IPS-15b (cell line): ENCODE results near the gene OXSM.
A peak's percentile ranks its signal among the peaks of the same experiment; 100 is the strongest.

Experiments
- H3K27me3 ChIP-seq: one replicate; pipeline ENCODE4 v1.6.1; 2013; ENCODE audit warnings: low read length; ENCODE audit not compliant: control insufficient read depth, insufficient read depth
- H3K36me3 ChIP-seq: one replicate; pipeline ENCODE4 v1.6.1; 2013; ENCODE audit warnings: low read length; ENCODE audit not compliant: control insufficient read depth, insufficient read depth
- H3K4me1 ChIP-seq: one replicate; pipeline ENCODE4 v1.6.1; 2013; ENCODE audit warnings: mild to moderate bottlenecking, low read length; ENCODE audit not compliant: control insufficient read depth, insufficient read depth
- H3K4me3 ChIP-seq: one replicate; pipeline ENCODE4 v1.5.1; 2013; ENCODE audit warnings: low read depth, low read length
- H3K9ac ChIP-seq: one replicate; pipeline ENCODE4 v1.6.1; 2013; ENCODE audit warnings: low read depth, mild to moderate bottlenecking, low read length
- H3K9me3 ChIP-seq: one replicate; pipeline ENCODE4 v1.6.1; 2013; ENCODE audit warnings: mild to moderate bottlenecking, low read length; ENCODE audit not compliant: control insufficient read depth, insufficient read depth

Gene OXSM

DNA sequence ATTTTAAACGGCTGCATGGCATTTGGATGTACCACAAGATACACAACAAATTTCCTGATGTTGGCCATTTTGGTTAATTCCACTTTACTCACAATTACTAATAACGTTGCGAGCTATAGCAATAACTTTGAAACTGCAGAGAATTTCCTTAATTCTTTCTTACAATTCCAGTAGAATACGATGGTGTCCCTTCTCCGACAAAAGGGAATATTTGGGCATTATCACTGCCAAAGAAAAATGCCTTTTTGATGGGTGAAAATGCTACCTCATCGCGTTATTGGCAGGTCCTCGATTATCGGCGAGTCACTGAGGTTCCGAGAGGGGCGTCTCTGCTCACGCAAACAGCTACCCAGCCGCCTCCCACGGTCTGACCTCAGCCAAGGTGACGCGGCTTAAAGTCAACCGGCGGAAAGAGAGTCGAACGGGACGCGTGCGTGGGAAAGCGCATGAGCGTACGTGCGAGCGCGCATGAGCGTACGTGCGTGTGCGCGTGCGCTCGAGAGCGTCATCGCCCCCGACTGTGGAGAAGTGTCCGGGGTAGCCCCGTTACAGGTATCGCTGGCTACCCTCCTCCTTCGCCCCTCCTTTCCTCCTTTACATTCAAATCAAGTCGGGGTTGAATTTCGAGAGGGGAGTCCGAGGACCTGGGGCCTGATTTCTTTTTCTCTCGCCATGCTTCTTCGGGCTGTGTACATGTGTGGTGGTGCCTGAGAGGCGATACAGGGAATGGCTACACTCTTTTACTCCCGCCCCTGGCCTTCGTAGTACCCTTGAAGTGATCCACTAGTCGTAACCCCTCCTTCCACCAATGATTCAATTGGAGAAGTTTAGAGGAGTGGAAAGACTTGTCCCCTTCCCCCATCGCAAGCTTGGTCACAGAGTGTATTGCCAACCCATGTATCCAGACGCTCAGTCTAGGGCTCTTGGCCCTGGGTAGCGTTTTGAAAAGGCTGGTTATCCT, at the start of gene OXSM:
Gene OXSM, plus strand, starts transcription at position 495 of the 961 bp plus-strand sequence. CDS start 931 bp downstream, outside the sequence.
- Histone ChIP-seq H3K4me3 (peak within 1 kb of the TSS; percentile 87), H3K27me3 (no peaks in the 10 kb centered on the region), H3K9ac (peak within 1 kb of the TSS; percentile 61), H3K36me3 (no peaks in the 10 kb centered on the region), H3K4me1 (peaks cover 9% of the 10 kb centered on the region), H3K9me3 (no peaks in the 10 kb centered on the region)

DNA sequence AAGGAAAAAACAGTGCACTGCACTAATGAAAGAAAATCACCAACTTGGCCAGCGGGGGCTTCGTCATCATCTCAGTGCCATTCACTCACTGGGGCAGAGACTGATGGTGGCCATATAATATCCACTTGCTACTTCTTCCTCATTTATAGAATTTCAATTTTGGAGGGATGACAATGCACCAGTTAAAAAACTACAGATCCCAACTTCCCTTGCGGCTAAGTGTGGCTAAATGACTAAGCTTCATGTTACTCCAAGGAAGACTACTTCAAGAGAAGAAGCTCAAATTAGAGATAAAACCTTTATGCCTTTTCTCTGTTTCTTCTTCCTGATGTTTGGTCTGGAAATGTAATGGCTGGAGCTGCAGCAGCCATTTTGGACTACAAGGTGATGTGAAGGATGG, 45.4 kb upstream of the OXSM start:
- Histone ChIP-seq H3K4me3 (no peak overlapping the region), H3K36me3 (peaks cover 1% of the 10 kb centered on the region), H3K9ac (no peak overlapping the region), H3K9me3 (no peaks in the 10 kb centered on the region), H3K4me1 (no peaks in the 10 kb centered on the region), H3K27me3 (no peaks in the 10 kb centered on the region)

- Histone ChIP-seq H3K4me3 (no peak overlapping the region), H3K9ac (no peak overlapping the region), H3K36me3 (peaks cover 3% of the 10 kb centered on the region), H3K4me1 (no peaks in the 10 kb centered on the region), H3K9me3 (no peaks in the 10 kb centered on the region), H3K27me3 (no peaks in the 10 kb centered on the region)
Measured at GRCh38 chr3:25747033-25747432, 42.9 kb upstream of the OXSM start.

DNA sequence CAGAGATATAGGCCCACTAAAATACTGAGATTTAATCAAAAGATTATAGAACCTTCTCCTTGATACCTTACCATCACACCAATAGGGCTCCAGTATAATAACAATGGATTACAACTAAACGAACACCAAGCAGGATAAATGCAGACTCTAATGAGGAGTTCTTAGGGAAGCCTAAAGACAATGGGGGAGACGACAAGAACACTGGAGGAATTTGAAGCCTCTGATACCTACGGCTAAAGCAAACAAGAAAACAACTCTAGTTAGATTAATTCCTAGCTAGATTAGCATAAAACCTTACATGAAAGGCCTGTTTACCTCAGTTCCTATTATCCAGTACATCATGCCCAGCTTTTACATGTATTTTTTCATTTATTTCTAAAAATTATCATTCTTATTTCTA, 41.7 kb upstream of the OXSM start:
- no peaks in the 10 kb centered on the region for H3K27me3 ChIP-seq
- no peaks in the 10 kb centered on the region for H3K9me3 ChIP-seq
- peaks cover 3% of the 10 kb centered on the region for H3K36me3 ChIP-seq
- H3K4me3 ChIP-seq, result no peak overlapping the region
- H3K9ac ChIP-seq, result no peak overlapping the region
- no peaks in the 10 kb centered on the region for H3K4me1 ChIP-seq

GRCh38 chr3:25749031-25749581, 40.8 kb upstream of the OXSM start:
- no peak overlapping the region for H3K9ac ChIP-seq
- no peaks in the 10 kb centered on the region for H3K27me3 ChIP-seq
- no peak overlapping the region for H3K4me3 ChIP-seq
- H3K4me1 ChIP-seq, result no peaks in the 10 kb centered on the region
- H3K36me3 ChIP-seq, result peaks cover 3% of the 10 kb centered on the region
- H3K9me3 ChIP-seq, result no peaks in the 10 kb centered on the region

DNA sequence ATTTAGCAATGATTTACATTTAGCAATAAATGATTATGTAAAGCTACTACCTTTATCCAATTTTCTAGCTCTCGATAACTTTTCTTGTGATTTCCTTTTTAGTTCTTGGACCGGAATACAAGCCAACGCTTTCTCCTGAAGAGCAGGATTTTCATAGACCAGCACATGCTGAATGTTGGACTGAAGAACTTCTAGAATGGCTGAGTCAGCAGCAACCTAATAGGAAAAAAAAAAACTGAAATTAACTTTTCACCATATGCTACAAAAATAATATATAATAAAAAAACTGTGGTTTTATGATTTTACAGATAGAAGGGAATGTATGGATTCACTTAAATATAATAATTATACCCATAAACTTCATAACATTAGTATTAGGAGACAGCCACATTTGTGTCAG, 38.8 kb upstream of the OXSM start:
- H3K9me3 ChIP-seq, result no peaks in the 10 kb centered on the region
- H3K27me3 ChIP-seq, result no peaks in the 10 kb centered on the region
- no peak overlapping the region for H3K4me3 ChIP-seq
- H3K9ac ChIP-seq, result no peak overlapping the region
- H3K36me3 ChIP-seq, result peaks cover 3% of the 10 kb centered on the region
- no peaks in the 10 kb centered on the region for H3K4me1 ChIP-seq

- Histone ChIP-seq H3K36me3 (peaks cover 3% of the 10 kb centered on the region), H3K4me1 (no peaks in the 10 kb centered on the region), H3K4me3 (no peak overlapping the region), H3K9me3 (no peaks in the 10 kb centered on the region), H3K9ac (no peak overlapping the region), H3K27me3 (no peaks in the 10 kb centered on the region)
Measured at GRCh38 chr3:25751725-25752124, 38.2 kb upstream of the OXSM start.

- H3K4me1 ChIP-seq, result no peaks in the 10 kb centered on the region
- no peak overlapping the region for H3K9ac ChIP-seq
- no peaks in the 10 kb centered on the region for H3K27me3 ChIP-seq
- no peak overlapping the region for H3K4me3 ChIP-seq
- H3K36me3 ChIP-seq, result peaks cover under 1% of the 10 kb centered on the region
- H3K9me3 ChIP-seq, result no peaks in the 10 kb centered on the region
Measured at GRCh38 chr3:25768851-25769250, 21.0 kb upstream of the OXSM start.

GRCh38 chr3:25775936-25776335, 14.0 kb upstream of the OXSM start:
- H3K9me3 ChIP-seq, result no peaks in the 10 kb centered on the region
- peaks cover 8% of the 10 kb centered on the region for H3K36me3 ChIP-seq
- H3K4me1 ChIP-seq, result no peaks in the 10 kb centered on the region
- no peak overlapping the region for H3K4me3 ChIP-seq
- no peak overlapping the region for H3K9ac ChIP-seq
- H3K27me3 ChIP-seq, result no peaks in the 10 kb centered on the region

GRCh38 chr3:25780618-25781017, 9.3 kb upstream of the OXSM start:
- Histone ChIP-seq H3K4me1 (peaks cover 3% of the 10 kb centered on the region), H3K9me3 (no peaks in the 10 kb centered on the region), H3K9ac (no peak overlapping the region), H3K36me3 (no peaks in the 10 kb centered on the region), H3K4me3 (no peak overlapping the region), H3K27me3 (peaks cover 6% of the 10 kb centered on the region)

DNA sequence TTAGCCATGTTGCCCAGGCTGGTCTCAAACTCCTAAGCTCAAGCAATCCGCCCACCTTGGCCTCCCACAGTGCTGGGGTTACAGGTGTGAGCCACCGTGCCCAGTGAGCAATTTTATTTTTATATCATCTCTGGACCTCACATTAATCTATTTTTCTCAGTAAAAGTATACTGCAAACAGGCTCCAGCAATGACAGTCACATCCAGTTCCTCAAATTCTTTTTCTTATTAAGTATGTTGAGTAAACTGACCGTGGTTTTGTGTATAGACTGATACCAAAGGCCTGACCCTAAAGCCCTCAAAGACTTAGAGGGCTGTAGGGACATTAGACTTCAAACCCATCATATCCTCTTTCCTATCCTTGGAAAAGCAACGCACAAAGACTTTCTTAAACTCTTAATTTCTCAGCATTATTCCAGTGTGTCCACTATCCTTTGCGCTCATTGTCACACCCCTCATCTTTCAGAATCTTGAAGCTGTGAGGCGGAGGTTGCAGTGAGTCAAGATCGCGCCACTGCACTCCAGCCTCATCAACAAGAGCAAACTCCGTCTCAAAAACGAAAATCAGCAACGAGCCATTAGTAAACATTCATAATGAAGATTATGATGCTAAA, 8.6 kb upstream of the OXSM start:
- H3K4me3 ChIP-seq, result peak overlapping the region; percentile 86
- H3K36me3 ChIP-seq, result no peaks in the 10 kb centered on the region
- peaks cover 3% of the 10 kb centered on the region for H3K4me1 ChIP-seq
- no peaks in the 10 kb centered on the region for H3K9me3 ChIP-seq
- H3K9ac ChIP-seq, result no peak overlapping the region
- peaks cover 6% of the 10 kb centered on the region for H3K27me3 ChIP-seq
